Endodermal cell (in vitro differentiated cells): Measurements from ENCODE around the gene ADGRG3. TPM values are rescaled to one million over a fixed set of nuclear protein-coding genes. Genes with fewer than 3 reads are reported as not detected.

Experiments
- DNase-seq: peaks from one replicate; pipeline ENCODE4 v3.0.0-alpha.2; 2017
- H3K27ac ChIP-seq: 2 replicates; pipeline ENCODE4 v1.5.1; 2013; ENCODE audit warnings: mild to moderate bottlenecking, low read depth, low read length, moderate library complexity
- H3K27me3 ChIP-seq: 2 replicates; pipeline ENCODE4 v1.6.1; 2013; ENCODE audit warnings: mild to moderate bottlenecking, low read length, moderate library complexity; ENCODE audit not compliant: insufficient read depth, control insufficient read depth, poor library complexity, severe bottlenecking
- H3K36me3 ChIP-seq: 2 replicates; pipeline ENCODE4 v1.7.0; 2013; ENCODE audit warnings: mild to moderate bottlenecking, low read length, moderate library complexity; ENCODE audit not compliant: control insufficient read depth, insufficient read depth
- H3K4me1 ChIP-seq: one replicate; pipeline ENCODE4 v1.7.0; 2013; ENCODE audit warnings: low read length; ENCODE audit not compliant: control insufficient read depth, insufficient read depth
- H3K4me3 ChIP-seq: 2 replicates; pipeline ENCODE4 v1.5.1; 2013; ENCODE audit warnings: mild to moderate bottlenecking, low read length, moderate library complexity
- H3K9ac ChIP-seq: 2 replicates; pipeline ENCODE4 v1.6.1; 2013; ENCODE audit warnings: mild to moderate bottlenecking, low read length, moderate library complexity; ENCODE audit not compliant: poor library complexity, severe bottlenecking; ENCODE audit errors: extremely low read depth
- H3K9me3 ChIP-seq: 2 replicates; pipeline ENCODE4 v1.6.1; 2013; ENCODE audit warnings: mild to moderate bottlenecking, low read length, moderate library complexity; ENCODE audit not compliant: control insufficient read depth
- H3K27ac Mint-ChIP-seq: 2 replicates; pipeline ENCODE4 v1.8.0; 2020; ENCODE audit warnings: mixed read lengths
- H3K27me3 Mint-ChIP-seq: 2 replicates; pipeline ENCODE4 v1.8.0; 2021; ENCODE audit warnings: mild to moderate bottlenecking, mixed read lengths; ENCODE audit not compliant: insufficient read depth
- H3K36me3 Mint-ChIP-seq: 2 replicates; pipeline ENCODE4 v1.8.0; 2020; ENCODE audit warnings: low read depth, mixed read lengths
- H3K4me1 Mint-ChIP-seq: 2 replicates; pipeline ENCODE4 v1.8.0; 2020; ENCODE audit warnings: mixed read lengths
- H3K4me3 Mint-ChIP-seq: 2 replicates; pipeline ENCODE4 v1.8.0; 2020; ENCODE audit warnings: mild to moderate bottlenecking, moderate library complexity, mixed read lengths
- H3K9me3 Mint-ChIP-seq: 2 replicates; pipeline ENCODE4 v1.8.0; 2020; ENCODE audit warnings: mild to moderate bottlenecking, mixed read lengths
- WGBS, 2 experiments: methylation state at CpG; one replicate each; pipeline versions ENCODE4 v1.1.5 to v1.1.7; 2013; ENCODE audit warnings: missing lambda C conversion rate in 2 of 2, mixed read lengths in 1 of 2; ENCODE audit not compliant: insufficient coverage in 1 of 2, insufficient read length in 1 of 2; 5-methylcytosine and 5-hydroxymethylcytosine counted together
- total RNA-seq, 2 donors: library from RNA; stranded (reverse); fragmentation: NEBNext Ultra II Directional in 1 of 2; extraction: Animal tissue kit (Norgen Biotek cat#: 25700) in 1 of 2; gene quantifications; 2 replicates in 1 of 2; 3 replicates in 1 of 2; pipeline ENCODE4 v1.2.1, GENCODE V29; 2021
- TF ChIP-seq, protein P1 (sequence below): fragments of 200-600 bp; sonication (generic); conservative IDR thresholded peaks from 2 replicates; pipeline ENCODE4 v1.5.0; 2021; ENCODE audit warnings: antibody characterized with exemption, mild to moderate bottlenecking

Gene ADGRG3
- total RNA-seq, 2 donors from 2014 or later = not detected

DNA sequence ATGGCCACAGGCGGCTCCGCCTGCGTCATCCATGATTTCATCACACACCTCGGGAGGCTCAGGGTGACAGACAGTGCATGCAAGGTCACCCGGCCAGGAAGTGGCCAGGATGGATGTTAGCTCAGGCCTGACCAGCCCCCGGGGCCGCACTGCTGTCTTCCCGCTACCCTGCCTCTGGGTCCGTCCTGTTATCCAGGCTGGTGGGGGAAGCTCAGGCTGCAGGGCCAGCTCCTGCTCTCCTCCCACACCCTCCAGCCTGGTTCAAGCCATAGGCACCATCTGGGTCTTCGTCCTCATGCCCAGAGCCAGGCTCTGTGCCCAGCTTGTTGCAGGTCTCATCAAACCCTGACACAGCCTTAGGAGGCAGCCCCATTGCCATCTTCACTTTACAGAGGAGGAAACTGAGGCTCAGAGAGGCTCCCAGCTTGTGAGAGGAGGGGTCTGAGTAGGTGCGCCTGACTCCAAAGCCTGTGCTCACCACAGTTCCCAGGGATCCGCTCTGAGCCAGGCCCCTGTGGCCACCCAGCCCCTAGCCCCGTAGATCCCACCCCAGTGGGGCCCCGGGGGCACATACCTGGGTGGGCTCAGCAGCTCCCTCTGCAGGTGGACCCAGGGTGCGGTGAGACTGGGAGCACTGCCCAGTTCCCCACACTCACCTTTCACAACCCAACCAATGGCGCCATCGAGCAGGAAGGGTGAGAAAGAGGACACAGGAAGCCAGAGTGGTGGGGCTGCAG lies 412 bp upstream of the ADGRG3 start:
- H3K4me3 ChIP-seq = no peak overlapping the region
- Mint-ChIP-seq H3K9me3 (no peaks in the 10 kb centered on the region), H3K4me1 (peaks cover 4% of the 10 kb centered on the region), H3K36me3 (no peaks in the 10 kb centered on the region), H3K4me3 (no peak overlapping the region), H3K27me3 (no peaks in the 10 kb centered on the region), H3K27ac (no peak overlapping the region)
- peak; percentile 74 for DNase-seq
- H3K36me3 ChIP-seq = no peaks in the 10 kb centered on the region
- WGBS, 2 experiments = 88% methylated on average over 9 to 17 of the region's 17 CpGs
- H3K27me3 ChIP-seq = no peaks in the 10 kb centered on the region
- no peak overlapping the region for H3K27ac ChIP-seq
- TF ChIP-seq, protein P1, sequence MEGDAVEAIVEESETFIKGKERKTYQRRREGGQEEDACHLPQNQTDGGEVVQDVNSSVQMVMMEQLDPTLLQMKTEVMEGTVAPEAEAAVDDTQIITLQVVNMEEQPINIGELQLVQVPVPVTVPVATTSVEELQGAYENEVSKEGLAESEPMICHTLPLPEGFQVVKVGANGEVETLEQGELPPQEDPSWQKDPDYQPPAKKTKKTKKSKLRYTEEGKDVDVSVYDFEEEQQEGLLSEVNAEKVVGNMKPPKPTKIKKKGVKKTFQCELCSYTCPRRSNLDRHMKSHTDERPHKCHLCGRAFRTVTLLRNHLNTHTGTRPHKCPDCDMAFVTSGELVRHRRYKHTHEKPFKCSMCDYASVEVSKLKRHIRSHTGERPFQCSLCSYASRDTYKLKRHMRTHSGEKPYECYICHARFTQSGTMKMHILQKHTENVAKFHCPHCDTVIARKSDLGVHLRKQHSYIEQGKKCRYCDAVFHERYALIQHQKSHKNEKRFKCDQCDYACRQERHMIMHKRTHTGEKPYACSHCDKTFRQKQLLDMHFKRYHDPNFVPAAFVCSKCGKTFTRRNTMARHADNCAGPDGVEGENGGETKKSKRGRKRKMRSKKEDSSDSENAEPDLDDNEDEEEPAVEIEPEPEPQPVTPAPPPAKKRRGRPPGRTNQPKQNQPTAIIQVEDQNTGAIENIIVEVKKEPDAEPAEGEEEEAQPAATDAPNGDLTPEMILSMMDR = peak; percentile 68
- no peaks in the 10 kb centered on the region for H3K9me3 ChIP-seq
- no peak overlapping the region for H3K9ac ChIP-seq
- no peaks in the 10 kb centered on the region for H3K4me1 ChIP-seq

DNA sequence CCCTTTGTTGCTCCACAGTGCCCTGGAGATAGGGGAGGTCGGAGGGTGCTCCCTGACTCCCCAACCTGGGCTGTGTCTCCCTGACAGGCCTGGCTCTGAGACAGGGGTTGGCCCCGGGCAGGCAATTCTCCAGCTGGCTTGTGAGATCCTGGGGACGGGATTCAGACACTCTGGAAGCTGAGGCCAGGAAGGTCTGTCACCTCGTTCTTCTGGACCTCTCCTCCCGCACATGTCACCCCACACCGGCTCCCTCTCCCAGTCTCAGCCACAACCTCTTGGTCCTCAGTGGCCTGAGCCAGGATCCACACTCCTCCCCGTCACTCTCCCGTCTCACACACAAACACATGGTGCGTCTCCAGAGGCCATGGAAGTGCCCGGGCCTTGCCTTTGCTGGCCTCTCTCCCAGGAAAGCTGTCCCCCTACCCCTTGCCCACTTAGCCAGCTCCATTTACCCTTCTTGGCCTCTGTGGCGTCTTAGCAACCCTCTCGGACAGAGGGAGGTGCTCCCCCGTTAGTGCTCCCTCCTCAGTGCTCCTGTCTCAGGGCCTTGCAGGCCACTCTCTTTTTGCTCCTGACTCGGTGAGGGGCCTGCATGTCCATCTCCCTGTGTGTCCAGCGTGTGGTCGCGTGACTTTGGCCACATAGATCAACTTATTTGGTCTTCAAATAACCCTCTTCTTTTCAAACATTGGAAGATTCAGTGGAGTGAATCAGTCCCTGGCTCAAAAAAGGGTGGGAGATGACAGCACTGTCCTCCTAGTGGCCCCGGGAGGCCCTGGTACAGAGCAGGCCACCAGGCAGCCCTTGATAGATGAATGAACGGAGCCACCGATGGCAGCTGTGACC lies 747 bp downstream of the ADGRG3 start:
- no peaks in the 10 kb centered on the region for H3K36me3 ChIP-seq
- no peak overlapping the region for H3K9ac ChIP-seq
- TF ChIP-seq, protein P1 = no peak
- H3K27ac ChIP-seq = no peak overlapping the region
- Mint-ChIP-seq H3K27me3 (peaks cover 2% of the 10 kb centered on the region), H3K36me3 (no peaks in the 10 kb centered on the region), H3K27ac (no peak overlapping the region), H3K4me3 (no peak overlapping the region), H3K4me1 (peaks cover 4% of the 10 kb centered on the region), H3K9me3 (no peaks in the 10 kb centered on the region)
- no peaks in the 10 kb centered on the region for H3K9me3 ChIP-seq
- DNase-seq = no peak
- no peaks in the 10 kb centered on the region for H3K4me1 ChIP-seq
- H3K4me3 ChIP-seq = no peak overlapping the region
- WGBS, 2 experiments = 93 to 96% methylated on average over 16 to 20 of the region's 20 CpGs
- peaks cover 6% of the 10 kb centered on the region for H3K27me3 ChIP-seq

DNA sequence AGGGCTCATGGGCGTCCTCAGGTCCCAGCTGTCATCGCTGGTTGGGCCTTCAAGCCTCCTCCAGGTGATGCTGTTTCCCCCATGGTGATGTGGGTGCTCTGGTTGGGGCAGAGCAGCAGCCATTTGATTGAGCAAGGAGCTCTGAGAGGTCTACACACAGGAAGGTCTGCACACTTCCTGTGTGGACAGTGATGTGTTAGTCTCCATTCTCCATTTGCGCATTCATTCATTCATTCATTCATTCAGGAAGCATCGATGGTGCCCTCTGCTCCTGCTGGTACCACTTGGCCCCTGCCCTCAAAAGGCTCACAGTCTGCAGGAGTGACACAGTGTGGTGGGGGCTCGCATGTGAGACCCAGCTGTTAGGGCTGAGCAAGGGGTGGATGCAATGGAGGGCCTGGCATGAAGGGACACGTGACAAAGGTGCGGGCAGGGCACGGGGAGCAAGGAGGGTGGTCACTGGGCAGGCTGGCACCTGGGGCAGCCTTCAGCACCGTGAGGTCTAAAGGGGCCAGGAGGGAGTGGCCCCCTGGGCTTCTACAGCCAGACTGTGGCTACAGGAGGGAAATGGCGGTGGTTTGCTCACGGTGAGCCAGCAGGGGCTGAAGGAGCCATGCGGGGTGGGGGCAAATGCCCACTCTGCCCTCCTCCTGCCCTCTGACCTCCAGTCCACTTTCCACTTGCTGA lies 1.5 kb downstream of the ADGRG3 start:
- H3K27ac Mint-ChIP-seq = no peak overlapping the region

More for the DNA sequence above, 1.5 kb downstream of the ADGRG3 start:
- TF ChIP-seq, protein P1 = peak; percentile 23
- H3K36me3 ChIP-seq = no peaks in the 10 kb centered on the region
- H3K4me3 Mint-ChIP-seq = no peak overlapping the region
- H3K27ac ChIP-seq = no peak overlapping the region
- WGBS, 2 experiments = 94 to 95% methylated on average over 4 to 12 of the region's 12 CpGs
- peak; percentile 42 for DNase-seq
- H3K4me1 ChIP-seq = no peaks in the 10 kb centered on the region
- no peaks in the 10 kb centered on the region for H3K36me3 Mint-ChIP-seq
- no peak overlapping the region for H3K9ac ChIP-seq
- H3K27me3 Mint-ChIP-seq = peaks cover 4% of the 10 kb centered on the region
- H3K4me1 Mint-ChIP-seq = peaks cover 4% of the 10 kb centered on the region
- H3K4me3 ChIP-seq = no peak overlapping the region
- no peaks in the 10 kb centered on the region for H3K9me3 Mint-ChIP-seq
- H3K27me3 ChIP-seq = peaks cover 6% of the 10 kb centered on the region
- no peaks in the 10 kb centered on the region for H3K9me3 ChIP-seq
